Omental fat pad (tissue), 4 donors: Measurements from ENCODE around the gene TNFSF15. TPM values are rescaled to one million over a fixed set of nuclear protein-coding genes. Genes with fewer than 3 reads are reported as not detected.

ENCODE experiments used
- ATAC-seq: fragments of 150-250 bp; one replicate; pipeline ENCODE4 v1.9.1; 2016; ENCODE audit warnings: mild to moderate bottlenecking, moderate library complexity; ENCODE audit not compliant: low FRiP score
- DNase-seq: peaks from one replicate; pipeline ENCODE4 v3.0.0-alpha.2; 2019; ENCODE audit warnings: low spot score
- total RNA-seq, 4 donors: library from RNA; depleted of rRNA; stranded (reverse); fragments of >200 nt; gene quantifications; one replicate each; pipeline ENCODE4 v1.1.0, GENCODE V29; 2016
- TF ChIP-seq, protein P1 (sequence below), 3 donors: fragments of 450-650 bp; IDR thresholded peaks; one replicate each; pipeline ENCODE4 v1.5.1; 2016 to 2017; ENCODE audit warnings: antibody characterized with exemption in 3 of 3, mild to moderate bottlenecking in 3 of 3, moderate library complexity in 2 of 3

TNFSF15 gene
- total RNA-seq, 4 donors from 2014 or later: 0.36 to 2.4 (median 0.50) TPM; not detected in 1

DNA sequence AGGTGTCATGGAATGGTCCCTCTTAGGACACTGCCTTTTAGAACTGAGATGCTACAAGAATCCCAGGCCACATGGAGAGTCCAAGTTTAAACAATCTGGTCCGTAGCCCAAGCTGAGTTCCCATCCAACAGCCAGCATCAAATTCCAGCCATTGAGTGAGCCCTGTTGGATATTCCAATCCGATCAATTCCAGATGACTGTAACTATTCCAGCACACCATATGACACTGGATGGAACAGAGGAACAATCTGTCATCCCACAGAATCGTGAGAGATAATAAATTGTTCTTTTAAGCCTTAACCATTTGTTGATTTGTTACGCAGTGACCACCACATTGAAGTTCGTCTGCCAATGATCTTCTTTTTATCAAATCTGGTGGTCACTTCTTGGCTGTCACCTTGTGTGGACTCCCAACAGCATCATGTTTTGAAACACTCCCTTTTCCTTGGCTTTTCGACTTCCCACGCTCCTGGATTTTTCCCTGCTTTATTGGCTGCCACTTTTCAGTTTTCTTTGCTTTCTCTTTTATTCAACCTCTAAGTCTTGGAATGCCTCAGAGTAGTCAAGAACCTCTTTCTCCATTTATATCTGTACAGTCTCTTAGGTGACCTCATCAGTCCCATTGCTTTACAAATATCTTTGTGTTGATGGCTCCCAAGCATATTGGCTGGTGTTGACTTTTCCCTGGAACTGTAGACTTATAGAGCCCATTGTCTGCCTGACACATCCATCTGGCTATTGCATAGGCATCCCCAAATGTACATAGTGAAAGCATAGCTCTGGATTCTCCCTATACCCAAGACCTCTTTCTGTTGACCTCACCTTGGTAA, 46.1 kb downstream of the TNFSF15 start:
- no peak for DNase-seq
- TF ChIP-seq, protein P1, sequence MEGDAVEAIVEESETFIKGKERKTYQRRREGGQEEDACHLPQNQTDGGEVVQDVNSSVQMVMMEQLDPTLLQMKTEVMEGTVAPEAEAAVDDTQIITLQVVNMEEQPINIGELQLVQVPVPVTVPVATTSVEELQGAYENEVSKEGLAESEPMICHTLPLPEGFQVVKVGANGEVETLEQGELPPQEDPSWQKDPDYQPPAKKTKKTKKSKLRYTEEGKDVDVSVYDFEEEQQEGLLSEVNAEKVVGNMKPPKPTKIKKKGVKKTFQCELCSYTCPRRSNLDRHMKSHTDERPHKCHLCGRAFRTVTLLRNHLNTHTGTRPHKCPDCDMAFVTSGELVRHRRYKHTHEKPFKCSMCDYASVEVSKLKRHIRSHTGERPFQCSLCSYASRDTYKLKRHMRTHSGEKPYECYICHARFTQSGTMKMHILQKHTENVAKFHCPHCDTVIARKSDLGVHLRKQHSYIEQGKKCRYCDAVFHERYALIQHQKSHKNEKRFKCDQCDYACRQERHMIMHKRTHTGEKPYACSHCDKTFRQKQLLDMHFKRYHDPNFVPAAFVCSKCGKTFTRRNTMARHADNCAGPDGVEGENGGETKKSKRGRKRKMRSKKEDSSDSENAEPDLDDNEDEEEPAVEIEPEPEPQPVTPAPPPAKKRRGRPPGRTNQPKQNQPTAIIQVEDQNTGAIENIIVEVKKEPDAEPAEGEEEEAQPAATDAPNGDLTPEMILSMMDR (IDR thresholded peaks at IDR 0.05): no peak
- no peak for ATAC-seq

DNA sequence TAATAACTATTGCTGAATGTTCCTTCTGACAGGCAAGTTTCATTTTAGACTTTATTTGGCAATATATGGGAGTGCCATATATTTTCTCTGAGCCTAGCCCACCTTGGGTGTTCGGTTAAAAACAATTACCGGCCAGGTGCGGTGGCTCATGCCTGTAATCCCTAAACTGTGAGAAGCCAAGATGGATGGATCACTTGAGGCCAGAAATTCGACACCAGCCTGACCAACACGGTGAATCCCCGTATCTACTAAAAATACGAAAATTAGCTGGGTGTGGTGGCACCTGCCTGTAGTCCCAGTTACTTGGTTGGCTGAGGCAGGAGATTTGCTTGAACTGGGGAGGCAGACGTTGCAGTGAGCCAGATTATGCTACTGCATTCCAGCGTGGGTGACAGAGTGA, 47.9 kb downstream of the TNFSF15 start:
- DNase-seq (no peak), ATAC-seq (no peak)
- TF ChIP-seq, protein P1 (IDR thresholded peaks at IDR 0.05): no peak

DNA sequence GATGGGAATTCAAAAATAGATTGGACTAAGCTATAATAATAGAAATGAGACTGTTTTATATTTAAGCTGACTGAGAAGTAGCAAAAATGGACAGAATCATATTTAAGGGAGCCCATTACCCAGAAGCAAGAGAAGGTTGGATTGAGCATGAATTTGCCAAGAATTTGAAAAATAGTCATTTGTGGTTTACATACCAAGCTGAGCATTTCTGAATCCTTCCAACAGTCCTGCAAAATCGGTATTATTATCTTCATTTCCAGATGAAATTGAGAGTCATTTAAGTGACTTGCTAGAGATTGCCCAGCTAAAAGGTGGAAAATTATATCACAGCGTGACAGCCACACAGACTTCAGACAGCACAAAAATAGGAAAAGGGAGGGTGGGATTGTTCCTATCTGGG, 48.4 kb downstream of the TNFSF15 start:
- ATAC-seq (no peak), DNase-seq (no peak)
- TF ChIP-seq, protein P1 (IDR thresholded peaks at IDR 0.05): no peak

DNA sequence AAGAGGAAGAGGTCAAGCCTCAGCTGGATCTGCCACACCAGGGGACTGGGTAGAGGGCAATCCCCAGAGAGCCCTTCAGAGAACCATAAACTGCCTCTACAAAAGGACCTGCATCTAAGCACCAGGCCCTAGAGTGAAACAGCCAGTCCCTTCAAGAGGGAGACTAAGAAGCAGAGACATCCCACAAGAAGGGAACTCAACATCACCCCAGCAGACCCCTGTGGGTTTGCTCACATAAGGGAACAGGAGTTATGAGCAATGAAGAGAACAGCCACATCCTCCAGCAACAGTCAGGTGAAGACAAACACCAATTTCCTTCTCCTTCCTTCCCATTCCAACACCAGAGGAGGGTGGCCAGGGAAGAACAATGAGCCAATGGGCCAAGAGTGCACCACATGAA, 48.9 kb downstream of the TNFSF15 start:
- TF ChIP-seq, protein P1 (IDR thresholded peaks at IDR 0.05): no peak
- no peak for ATAC-seq

DNA sequence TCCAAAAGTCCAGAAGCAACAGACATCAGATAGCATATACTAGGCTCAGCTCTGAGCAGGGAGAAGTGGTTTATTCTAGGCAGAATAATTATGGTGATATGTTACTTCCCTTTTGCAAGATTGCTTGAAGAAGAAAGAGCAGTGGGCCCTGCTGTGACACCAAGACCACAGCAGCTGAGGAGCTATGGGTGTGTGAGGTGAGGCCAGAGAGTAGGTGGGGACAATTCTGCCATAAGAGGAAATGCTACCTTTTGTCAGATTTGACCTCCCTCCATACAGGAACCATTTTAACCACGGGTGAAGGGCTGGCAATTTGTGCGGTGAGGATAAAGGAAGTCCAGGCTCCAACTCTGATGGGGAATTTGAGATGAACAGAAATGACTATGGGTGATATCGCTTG, 51.3 kb downstream of the TNFSF15 start:
- no peak for DNase-seq
- TF ChIP-seq, protein P1 (IDR thresholded peaks at IDR 0.05): no peak
- ATAC-seq: no peak

More for the DNA sequence above, 48.9 kb downstream of the TNFSF15 start:
- no peak for DNase-seq

DNA sequence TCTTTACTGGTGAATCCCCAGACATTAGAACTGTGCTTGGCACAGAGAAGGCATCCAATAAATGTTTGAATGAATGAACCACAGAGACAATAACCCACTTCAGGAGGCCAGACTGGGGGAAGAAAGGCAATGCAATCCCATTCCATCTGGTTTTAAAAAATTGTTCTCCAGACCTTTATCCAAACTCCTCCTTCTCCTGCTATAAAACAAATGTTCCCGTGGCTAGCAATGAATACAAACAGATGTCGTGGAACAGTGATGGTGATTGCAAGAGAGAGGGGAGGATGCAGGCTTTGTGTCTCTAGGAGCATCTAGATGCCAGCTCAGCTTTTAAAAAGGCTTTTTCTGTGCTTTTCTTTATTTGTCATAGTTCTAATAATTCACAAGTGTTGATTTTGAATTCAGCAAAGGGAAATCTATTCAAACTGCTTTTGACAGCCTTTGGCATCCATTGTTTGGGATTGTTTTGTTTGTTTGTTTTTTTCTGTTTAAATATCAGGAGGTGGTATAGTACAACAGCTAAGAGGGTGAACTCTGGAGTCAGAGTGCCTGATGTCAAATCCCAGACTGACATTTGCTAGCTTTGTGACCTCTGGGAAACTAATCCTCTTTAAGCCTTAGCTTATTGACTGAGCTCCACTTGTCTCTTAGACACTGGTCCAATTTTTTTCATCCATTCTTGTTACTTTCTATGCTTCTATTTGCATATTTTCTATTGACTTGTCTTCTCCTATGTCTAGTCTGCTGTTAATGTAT, 59.1 kb downstream of the TNFSF15 start:
- ATAC-seq (no peak), DNase-seq (no peak)
- TF ChIP-seq, protein P1 (IDR thresholded peaks at IDR 0.05): no peak
